Esophagus muscularis mucosa (tissue), 3 donors: Measurements from ENCODE around the gene LMX1A.

Experiments used
- CTCF ChIP-seq, 3 experiments: fragments of 200-600 bp in 2 of 3; fragments of 450-650 bp in 1 of 3; sonication (generic) in 2 of 3; IDR thresholded peaks; one replicate each; pipeline ENCODE4 v1.5.1; 2017 to 2019; ENCODE audit warnings: antibody characterized with exemption in 3 of 3, mild to moderate bottlenecking in 2 of 3, moderate library complexity in 1 of 3
- POLR2A ChIP-seq: fragments of 450-650 bp; IDR thresholded peaks from one replicate; pipeline ENCODE4 v1.6.1; 2017; ENCODE audit warnings: antibody characterized with exemption, moderate library complexity, mild to moderate bottlenecking, low read depth

- TF ChIP-seq POLR2A (no peak), CTCF (IDR thresholded peaks at IDR 0.05) (no peak)
Measured at GRCh38 chr1:165215676-165216075, 140.8 kb downstream of the LMX1A start.
